ENCODE measurements around the gene GPS2. TPM values are rescaled to one million over a fixed set of nuclear protein-coding genes. Genes with fewer than 3 reads are reported as not detected.
"Not testable (repeated sequence)": the region's sequence is repeated elsewhere in the genome, so short reads cannot be mapped to it uniquely, and the experiment has no call there.

GPS2 gene
- total RNA-seq, 2 experiments from 2014 or later = 86.3 to 88.0 TPM

DNA sequence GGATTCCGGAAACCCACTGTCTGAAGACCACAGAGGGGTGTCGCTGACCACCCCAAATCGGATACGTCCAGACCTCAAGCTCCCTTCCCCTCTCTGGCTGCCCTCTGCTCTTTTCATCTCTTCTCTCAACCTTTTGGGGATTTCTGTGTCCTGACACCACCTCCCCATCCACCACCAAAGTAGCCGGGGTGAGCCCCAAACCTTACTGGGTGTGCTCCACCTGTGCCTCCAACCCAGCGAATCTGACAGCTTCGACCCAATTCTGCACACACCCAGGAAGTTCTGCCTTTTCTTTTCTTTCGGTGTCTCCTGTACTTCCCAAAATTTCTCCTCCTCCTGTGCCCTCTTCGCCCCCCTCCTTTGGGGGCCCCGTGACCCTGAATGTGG is 37.3 kb upstream of the GPS2 start:
- Mint-ChIP-seq H3K9me3 (ENCODE audit: insufficient read depth) (no peaks in the 10 kb centered on the region), H3K27me3 (ENCODE audit: low read depth) (no peaks in the 10 kb centered on the region), H3K4me3 (peak overlapping the region; percentile 76), H3K36me3 (ENCODE audit: low read depth) (peaks cover 48% of the 10 kb centered on the region), H3K4me1 (ENCODE audit: low read depth) (peaks cover 77% of the 10 kb centered on the region), H3K27ac (peak overlapping the region; percentile 79)
- ATAC-seq (no peak), DNase-seq (peak; percentile 41)
- ChIA-PET POLR2A (interaction anchor here (2.2 kb wide), 1 partner anchor 16 kb away, joined by 9 read pairs; the partner anchor contains the start of gene ACAP1), CTCF (interaction anchor here (1.6 to 4.9 kb wide), 3 partner anchors 16 to 208 kb away, joined by 4 to 41 read pairs (median 4); partner anchors contain the start of genes ACAP1 and NEURL4)

DNA sequence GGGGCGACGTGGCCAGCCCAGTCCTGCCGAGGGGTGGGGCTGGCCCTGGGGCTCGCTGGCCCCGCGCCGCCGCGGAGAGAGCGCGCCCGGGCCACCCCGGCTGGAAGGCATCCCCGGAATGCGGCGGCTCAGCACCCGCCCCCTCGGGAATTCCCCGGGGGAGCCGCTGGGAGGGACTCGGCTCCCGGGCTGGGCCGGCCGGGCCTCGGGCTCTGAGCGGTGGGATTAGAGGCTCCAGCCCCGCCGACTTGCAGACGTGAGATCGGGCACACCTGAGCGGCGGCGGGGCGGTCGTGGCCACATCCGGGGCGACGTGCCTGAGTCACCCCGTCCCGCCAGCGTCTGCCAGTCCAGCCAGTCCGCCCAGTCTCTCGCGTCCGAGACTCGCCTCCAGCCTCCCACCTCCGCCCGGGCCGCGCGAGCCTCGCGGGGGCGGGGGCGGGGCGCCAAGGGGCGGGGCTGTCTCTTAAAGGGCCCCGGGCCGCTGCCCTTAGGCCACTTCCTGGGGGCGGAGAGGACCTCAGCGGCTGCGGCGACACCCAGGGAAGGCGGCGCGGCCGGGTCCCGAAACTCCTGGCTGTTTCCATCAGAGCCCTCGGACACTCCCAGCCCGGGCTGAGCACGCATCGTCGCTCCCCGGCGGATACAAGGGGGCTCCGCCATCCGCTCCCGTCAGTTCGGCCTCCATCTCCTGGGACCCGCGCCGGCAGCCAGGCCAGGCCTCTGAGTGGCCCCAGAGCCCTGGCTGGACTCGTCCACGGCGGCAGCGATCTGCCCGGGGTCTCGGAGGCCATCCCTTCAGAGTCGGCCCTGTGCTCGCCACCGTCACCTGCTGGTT is 36.7 kb upstream of the GPS2 start, which contains the start of gene KCTD11:
Gene KCTD11, plus strand, starts transcription at position 498 of the 838 bp plus-strand sequence.
- ChIA-PET POLR2A (interaction anchor here (2.2 to 5.0 kb wide), 3 partner anchors 15 to 22 kb away, joined by 9 to 54 read pairs (median 15); partner anchors contain the start of genes ACAP1 and NEURL4), CTCF (interaction anchor here (0.6 to 4.9 kb wide), 8 partner anchors 15 to 335 kb away, joined by 3 to 41 read pairs (median 8); partner anchors contain the start of genes ACAP1, NEURL4, TMEM102 and TP53)
- Mint-ChIP-seq H3K4me1 (ENCODE audit: low read depth) (peaks cover 80% of the 10 kb centered on the region), H3K9me3 (ENCODE audit: insufficient read depth) (no peaks in the 10 kb centered on the region), H3K4me3 (peak within 1 kb of the TSS; percentile 76), H3K27me3 (ENCODE audit: low read depth) (no peaks in the 10 kb centered on the region), H3K27ac (peak within 1 kb of the TSS; percentile 81), H3K36me3 (ENCODE audit: low read depth) (peaks cover 52% of the 10 kb centered on the region)
- peak; percentile 63 for ATAC-seq
- peak; percentile 87 for DNase-seq

DNA sequence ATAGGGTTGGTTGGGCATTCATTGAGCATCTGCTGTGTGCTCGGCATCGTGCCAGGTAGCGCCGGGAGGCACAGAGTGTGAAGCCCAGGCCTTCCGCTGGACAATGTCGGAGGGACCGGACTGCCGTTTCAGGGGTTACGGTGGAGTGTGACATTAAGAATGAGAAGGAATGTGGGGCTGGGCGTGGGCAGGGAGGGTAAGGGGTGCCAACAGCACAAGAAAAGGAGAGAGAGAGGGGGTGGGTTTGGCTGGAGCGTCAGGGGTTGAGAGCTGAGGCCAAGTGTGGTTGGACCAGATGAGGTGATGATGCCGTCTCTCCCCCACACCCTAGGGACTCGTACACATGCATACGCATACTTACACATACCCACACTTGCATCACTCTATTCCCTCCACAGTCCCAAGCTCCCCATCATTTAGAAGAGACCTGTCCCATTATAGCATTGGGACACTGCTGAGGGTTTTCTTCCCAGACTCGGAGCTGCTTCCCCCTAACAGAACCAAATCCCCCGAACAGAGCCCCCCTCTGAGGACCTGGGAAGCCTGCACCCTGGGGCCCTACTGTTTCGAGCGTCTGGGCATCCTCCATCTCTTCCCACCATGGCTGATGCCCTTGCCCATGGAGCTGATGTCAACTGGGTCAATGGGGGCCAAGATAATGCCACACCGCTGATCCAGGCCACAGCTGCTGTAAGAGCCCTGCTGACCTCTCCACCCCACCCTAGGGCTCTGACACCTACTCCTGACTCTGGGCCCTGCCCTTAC is 33.5 kb upstream of the GPS2 start:
- ChIA-PET CTCF (interaction anchor here (1.1 to 4.6 kb wide), 4 partner anchors 11 to 211 kb away, joined by 3 to 35 read pairs (median 4); partner anchors contain the start of gene ACAP1), POLR2A (interaction anchor here (0.7 to 5.0 kb wide), 5 partner anchors 12 to 135 kb away, joined by 3 to 54 read pairs (median 6); partner anchors contain the start of genes ACAP1 and NEURL4)
- Mint-ChIP-seq H3K36me3 (ENCODE audit: low read depth) (peaks cover 74% of the 10 kb centered on the region), H3K4me3 (no peak overlapping the region), H3K27ac (peak overlapping the region; percentile 66), H3K27me3 (ENCODE audit: low read depth) (no peaks in the 10 kb centered on the region), H3K9me3 (ENCODE audit: insufficient read depth) (no peaks in the 10 kb centered on the region), H3K4me1 (ENCODE audit: low read depth) (peaks cover 60% of the 10 kb centered on the region)
- ATAC-seq (no peak), DNase-seq (no peak)

DNA sequence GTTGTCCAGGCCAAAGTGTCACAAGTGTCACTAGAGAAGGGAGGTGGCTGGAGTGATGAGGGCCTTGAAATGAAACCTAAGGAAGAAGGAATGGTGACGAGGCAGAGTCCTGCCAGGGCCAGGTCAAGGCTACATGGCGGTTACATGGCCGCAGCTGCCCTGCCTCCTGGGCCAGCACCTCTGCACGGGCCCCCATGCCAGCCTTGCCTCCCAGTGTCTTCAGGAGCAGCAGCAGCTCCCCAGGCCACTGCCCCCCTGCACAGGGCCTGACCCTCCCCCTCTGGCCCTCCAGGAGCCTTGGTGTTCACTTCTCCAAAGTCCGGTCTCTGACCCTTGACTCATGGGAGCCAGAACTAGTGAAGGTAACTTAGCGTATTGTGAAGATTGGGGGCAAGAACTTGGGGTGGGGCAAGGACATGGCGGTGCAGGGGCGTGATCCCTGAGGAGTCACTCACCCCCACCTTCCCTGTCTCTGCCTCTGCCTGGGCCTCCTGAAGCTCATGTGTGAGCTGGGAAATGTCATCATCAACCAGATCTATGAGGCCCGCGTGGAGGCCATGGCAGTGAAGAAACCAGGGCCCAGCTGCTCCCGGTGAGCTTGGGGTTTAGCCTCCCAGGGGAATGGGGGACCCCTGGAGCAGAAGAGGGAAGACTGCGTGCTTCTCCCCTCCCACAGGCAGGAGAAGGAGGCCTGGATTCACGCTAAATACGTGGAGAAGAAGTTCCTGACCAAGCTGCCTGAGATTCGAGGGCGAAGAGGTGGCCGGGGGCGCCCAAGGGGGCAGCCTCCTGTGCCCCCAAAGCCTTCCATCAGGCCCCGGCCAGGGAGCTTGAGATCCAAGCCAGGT is 32.7 kb upstream of the GPS2 start:
- H3K9me3 Mint-ChIP-seq (ENCODE audit: insufficient read depth) = no peaks in the 10 kb centered on the region
- DNase-seq (no peak), ATAC-seq (no peak)
- CTCF ChIA-PET = interaction anchor here (1.1 to 4.6 kb wide), 4 partner anchors 11 to 212 kb away, joined by 3 to 35 read pairs (median 4); partner anchors contain the start of gene ACAP1
- no peak overlapping the region for H3K4me3 Mint-ChIP-seq
- H3K36me3 Mint-ChIP-seq (ENCODE audit: low read depth) = peaks cover 75% of the 10 kb centered on the region
- H3K27me3 Mint-ChIP-seq (ENCODE audit: low read depth) = no peaks in the 10 kb centered on the region
- POLR2A ChIA-PET = interaction anchor here (0.7 to 5.0 kb wide), 5 partner anchors 11 to 134 kb away, joined by 3 to 54 read pairs (median 6); partner anchors contain the start of genes ACAP1 and NEURL4
- peaks cover 57% of the 10 kb centered on the region for H3K4me1 Mint-ChIP-seq (ENCODE audit: low read depth)
- H3K27ac Mint-ChIP-seq = peak overlapping the region; percentile 55

DNA sequence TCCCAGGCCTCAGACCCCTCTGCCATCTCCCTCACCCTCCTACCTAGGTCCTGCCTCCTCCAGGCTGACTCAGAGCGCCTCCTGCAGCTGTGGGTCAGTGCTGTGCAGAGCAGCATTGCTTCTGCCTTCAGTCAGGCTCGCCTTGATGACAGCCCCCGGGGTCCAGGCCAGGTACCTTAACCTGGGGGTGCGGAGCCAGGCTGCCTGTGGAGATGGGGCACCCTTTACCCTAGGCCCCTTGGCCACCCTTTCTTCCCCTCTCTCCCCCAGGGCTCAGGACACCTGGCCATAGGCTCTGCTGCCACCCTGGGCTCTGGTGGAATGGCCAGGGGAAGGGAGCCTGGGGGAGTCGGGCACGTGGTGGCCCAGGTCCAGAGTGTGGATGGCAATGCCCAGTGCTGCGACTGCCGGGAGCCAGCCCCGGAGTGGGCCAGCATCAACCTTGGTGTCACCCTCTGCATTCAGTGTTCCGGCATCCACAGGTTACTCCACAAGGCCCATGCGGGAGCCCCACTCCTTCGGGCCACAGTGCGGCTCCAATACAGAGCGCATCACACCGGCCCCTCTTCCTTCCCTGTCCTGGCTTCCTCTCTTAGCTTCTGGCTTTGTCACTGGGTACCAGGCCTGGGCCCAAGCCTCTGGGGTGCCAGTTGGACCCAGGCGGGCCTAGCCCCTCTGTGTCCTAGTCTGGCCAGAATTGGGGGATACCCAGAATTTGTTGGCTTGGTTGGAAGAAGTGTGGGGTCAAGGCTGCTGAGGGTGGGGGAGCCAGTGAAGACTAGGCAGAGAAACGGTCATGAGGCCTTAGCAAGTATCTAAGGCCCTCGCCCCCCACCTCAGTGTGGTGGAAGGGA is 31.8 kb upstream of the GPS2 start:
- ATAC-seq = no peak
- H3K27ac Mint-ChIP-seq = peak overlapping the region; percentile 55
- CTCF ChIA-PET = interaction anchor here (1.2 to 4.6 kb wide), 4 partner anchors 10 to 214 kb away, joined by 3 to 35 read pairs (median 21); partner anchors contain the start of genes ACAP1, NEURL4 and SENP3
- no peak for DNase-seq
- no peaks in the 10 kb centered on the region for H3K9me3 Mint-ChIP-seq (ENCODE audit: insufficient read depth)
- H3K4me3 Mint-ChIP-seq = no peak overlapping the region
- POLR2A ChIA-PET = interaction anchor here (3.0 to 5.0 kb wide), 2 partner anchors 10 kb away, joined by 17 to 54 read pairs; partner anchors contain the start of gene ACAP1
- H3K36me3 Mint-ChIP-seq (ENCODE audit: low read depth) = peaks cover 74% of the 10 kb centered on the region
- peaks cover 52% of the 10 kb centered on the region for H3K4me1 Mint-ChIP-seq (ENCODE audit: low read depth)
- H3K27me3 Mint-ChIP-seq (ENCODE audit: low read depth) = no peaks in the 10 kb centered on the region

DNA sequence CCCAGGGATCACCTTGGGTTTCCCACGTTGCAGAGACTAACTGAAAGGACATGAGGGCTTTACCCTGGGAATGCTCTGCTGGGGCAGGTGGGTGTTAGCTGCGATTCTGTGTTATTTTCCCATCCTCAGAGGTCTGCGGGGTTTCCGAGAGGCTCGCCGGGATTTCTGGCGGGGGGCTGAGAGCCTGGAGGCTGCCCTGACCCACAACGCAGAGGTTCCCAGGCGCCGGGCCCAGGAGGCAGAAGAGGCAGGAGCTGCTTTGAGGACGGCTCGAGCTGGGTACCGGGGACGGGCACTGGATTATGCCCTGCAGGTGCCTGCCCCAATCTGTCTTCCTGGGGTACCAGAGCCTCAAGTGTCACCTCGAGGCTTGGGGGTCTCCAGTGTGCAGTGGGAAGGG is 28.1 kb upstream of the GPS2 start:
- POLR2A ChIA-PET = interaction anchor here (1.2 to 2.2 kb wide), 3 partner anchors 11 to 30 kb away, joined by 3 to 12 read pairs (median 5); partner anchors contain the start of gene NEURL4
- Mint-ChIP-seq H3K27ac (peak overlapping the region; percentile 60), H3K36me3 (ENCODE audit: low read depth) (peaks cover 73% of the 10 kb centered on the region), H3K27me3 (ENCODE audit: low read depth) (no peaks in the 10 kb centered on the region), H3K4me1 (ENCODE audit: low read depth) (peaks cover 38% of the 10 kb centered on the region), H3K9me3 (ENCODE audit: insufficient read depth) (no peaks in the 10 kb centered on the region), H3K4me3 (no peak overlapping the region)
- CTCF ChIA-PET = interaction anchor here (1.6 to 2.7 kb wide), 3 partner anchors 8 to 19 kb away, joined by 3 to 15 read pairs (median 13); partner anchors contain the start of gene TMEM95
- DNase-seq (no peak), ATAC-seq (no peak)

DNA sequence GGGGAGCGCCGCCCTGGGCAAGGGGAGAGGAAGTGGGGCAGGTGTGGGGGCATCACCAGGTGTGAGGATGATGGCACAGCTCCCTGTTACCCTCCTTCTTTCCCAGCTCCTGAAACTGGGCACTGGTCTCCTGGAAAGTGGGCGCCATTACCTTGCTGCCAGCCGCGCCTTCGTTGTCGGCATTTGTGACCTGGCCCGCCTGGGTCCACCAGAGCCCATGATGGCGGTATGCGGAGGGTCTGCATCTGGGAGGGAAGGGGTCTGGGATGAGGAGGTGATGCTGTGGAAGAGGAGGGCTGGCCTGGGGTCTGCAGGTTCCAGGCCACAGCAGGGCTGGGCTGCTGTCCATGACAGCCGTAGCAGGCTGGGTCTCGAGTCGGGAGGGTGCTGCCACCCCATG is 26.7 kb upstream of the GPS2 start:
- Mint-ChIP-seq H3K27me3 (ENCODE audit: low read depth) (no peaks in the 10 kb centered on the region), H3K36me3 (ENCODE audit: low read depth) (peaks cover 75% of the 10 kb centered on the region), H3K4me1 (ENCODE audit: low read depth) (peaks cover 38% of the 10 kb centered on the region), H3K27ac (peak overlapping the region; percentile 46), H3K4me3 (no peak overlapping the region), H3K9me3 (ENCODE audit: insufficient read depth) (no peaks in the 10 kb centered on the region)
- ChIA-PET CTCF (interaction anchor here (1.9 kb wide), 1 partner anchor 12 kb away, joined by 6 read pairs; the partner anchor contains the start of gene NEURL4), POLR2A (interaction anchor here (0.7 to 2.2 kb wide), 2 partner anchors 12 to 94 kb away, joined by 4 to 12 read pairs; partner anchors contain the start of gene NEURL4)
- no peak for ATAC-seq
- DNase-seq = no peak

DNA sequence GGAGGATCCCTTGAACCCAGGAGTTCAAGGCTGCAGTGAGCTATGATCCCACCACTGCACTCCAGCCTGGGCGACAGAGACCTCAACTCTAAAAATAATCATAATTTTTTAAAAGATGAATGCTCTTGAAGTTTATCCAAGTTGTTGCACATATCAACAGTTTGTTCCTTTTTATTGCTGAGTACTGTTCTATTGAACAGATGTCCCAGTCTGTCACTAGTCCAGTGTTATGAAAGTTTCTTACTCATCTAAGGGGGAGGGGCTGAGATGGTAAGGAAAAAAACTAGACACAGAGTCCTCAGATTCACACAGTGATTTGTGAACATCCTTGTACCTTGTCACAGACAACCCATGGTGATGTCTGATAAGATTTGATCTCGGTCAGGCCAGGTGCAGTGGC is 25.0 kb upstream of the GPS2 start:
- peak overlapping the region; percentile 2 for H3K27ac Mint-ChIP-seq
- peaks cover 67% of the 10 kb centered on the region for H3K36me3 Mint-ChIP-seq (ENCODE audit: low read depth)

DNA sequence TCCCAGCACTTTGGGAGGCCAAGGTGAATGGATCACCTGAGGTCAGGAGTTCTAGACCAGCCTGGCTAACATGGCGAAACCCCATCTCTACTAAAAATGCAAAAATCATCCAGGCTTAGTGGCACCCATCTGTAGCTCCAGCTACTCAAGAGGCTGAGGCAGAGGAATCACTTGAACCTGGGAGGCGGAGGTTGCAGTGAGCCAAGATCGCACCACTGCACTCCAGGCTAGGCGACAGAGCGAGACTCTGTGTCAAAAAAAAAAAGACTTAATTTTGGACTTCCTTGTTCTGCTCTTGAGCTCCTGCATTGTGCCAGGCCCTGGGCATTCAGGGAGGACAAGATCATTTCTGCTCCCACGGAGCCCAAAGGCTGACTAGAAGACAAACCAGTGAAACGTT is 22.4 kb upstream of the GPS2 start:
- Mint-ChIP-seq H3K36me3 (ENCODE audit: low read depth) (peaks cover 46% of the 10 kb centered on the region), H3K4me1 (ENCODE audit: low read depth) (peaks cover 53% of the 10 kb centered on the region), H3K27ac (peak overlapping the region; percentile 98), H3K4me3 (peak overlapping the region; percentile 85)
- POLR2A ChIA-PET = interaction anchor here (0.6 to 4.9 kb wide), 16 partner anchors 8 to 893 kb away, joined by 3 to 54 read pairs (median 7); partner anchors contain the start of genes GPS2, POLR2A, TMEM102 and TP53
- not testable (repeated sequence) for H3K9me3 Mint-ChIP-seq (ENCODE audit: insufficient read depth); ATAC-seq; H3K27me3 Mint-ChIP-seq (ENCODE audit: low read depth); DNase-seq
- CTCF ChIA-PET = interaction anchor here (1.0 to 4.0 kb wide), 12 partner anchors 8 to 220 kb away, joined by 3 to 41 read pairs (median 14); partner anchors contain the start of genes GPS2, KCTD11 and TMEM95

More for the DNA sequence above, 25.0 kb upstream of the GPS2 start:
- CTCF ChIA-PET = no interaction called here
- H3K4me1 Mint-ChIP-seq (ENCODE audit: low read depth) = peaks cover 50% of the 10 kb centered on the region
- POLR2A ChIA-PET = interaction anchor here (0.9 kb wide), 1 partner anchor 14 kb away, joined by 3 read pairs; no protein-coding TSS in a partner anchor
- ATAC-seq = no peak
- H3K9me3 Mint-ChIP-seq (ENCODE audit: insufficient read depth) = no peaks in the 10 kb centered on the region
- H3K4me3 Mint-ChIP-seq = peak overlapping the region; percentile 1
- H3K27me3 Mint-ChIP-seq (ENCODE audit: low read depth) = no peaks in the 10 kb centered on the region
- no peak for DNase-seq

All from activated CD8-positive, alpha-beta T cell treated with anti-CD3 and anti-CD28 coated beads, Interleukin-2, amount 10 ng/mL, durations not matched to agents 7 days and 5 days (primary cell).